Stimulated activated naive CD8-positive, alpha-beta T cell treated with anti-CD3 and anti-CD28 coated beads, Interleukin-15, Interleukin-2, amounts not matched to agents 100 ng/mL and 50 ng/mL, for 24 hours (primary cell): ENCODE results near the gene GNA12.
A peak's percentile ranks its signal among the peaks of the same experiment; 100 is the strongest.

Experiments
- H3K27ac Mint-ChIP-seq: one replicate; pipeline ENCODE4 v1.8.0; 2021; ENCODE audit warnings: mild to moderate bottlenecking, mixed read lengths
- H3K27me3 Mint-ChIP-seq: one replicate; pipeline ENCODE4 v1.8.0; 2021; ENCODE audit warnings: mixed read lengths
- H3K36me3 Mint-ChIP-seq: one replicate; pipeline ENCODE4 v1.8.0; 2021; ENCODE audit warnings: low read depth, mixed read lengths
- H3K4me1 Mint-ChIP-seq: one replicate; pipeline ENCODE4 v1.8.0; 2021; ENCODE audit warnings: low read depth, mixed read lengths
- H3K4me3 Mint-ChIP-seq: one replicate; pipeline ENCODE4 v1.8.0; 2021; ENCODE audit warnings: mild to moderate bottlenecking, mixed read lengths
- H3K9me3 Mint-ChIP-seq: one replicate; pipeline ENCODE4 v1.8.0; 2021; ENCODE audit warnings: mixed read lengths

Gene GNA12

GRCh38 chr7:2819954-2820397, 24.1 kb downstream of the GNA12 start:
- no peak overlapping the region for H3K27ac Mint-ChIP-seq
- H3K4me3 Mint-ChIP-seq, result no peak overlapping the region
- no peaks in the 10 kb centered on the region for H3K27me3 Mint-ChIP-seq
- no peaks in the 10 kb centered on the region for H3K9me3 Mint-ChIP-seq
- H3K4me1 Mint-ChIP-seq, result peaks cover 41% of the 10 kb centered on the region
- no peaks in the 10 kb centered on the region for H3K36me3 Mint-ChIP-seq

GRCh38 chr7:2819161-2819953, 24.8 kb downstream of the GNA12 start:
- Mint-ChIP-seq H3K27ac (no peak overlapping the region), H3K4me3 (no peak overlapping the region), H3K36me3 (no peaks in the 10 kb centered on the region), H3K27me3 (no peaks in the 10 kb centered on the region), H3K9me3 (no peaks in the 10 kb centered on the region), H3K4me1 (peaks cover 37% of the 10 kb centered on the region)

DNA sequence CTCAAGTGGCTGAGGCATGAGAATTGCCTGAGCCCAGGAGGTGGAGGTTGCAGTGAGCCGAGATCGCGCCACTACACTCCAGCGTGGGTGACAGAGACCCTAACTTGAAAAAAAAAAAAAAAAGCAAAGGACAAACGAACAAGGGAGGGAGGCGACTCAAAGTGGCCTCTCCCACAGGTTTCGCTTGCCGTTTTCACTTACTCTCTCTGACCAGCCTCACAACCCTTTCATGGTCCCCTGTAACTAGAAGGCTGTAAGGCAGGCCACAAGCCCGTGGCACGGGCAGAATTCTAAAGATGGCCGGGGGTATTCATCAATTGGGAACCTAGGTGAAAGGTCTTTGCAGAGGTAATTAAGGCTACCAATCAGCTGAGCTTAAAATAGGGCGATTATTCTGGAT, 25.5 kb downstream of the GNA12 start:
- no peak overlapping the region for H3K27ac Mint-ChIP-seq
- H3K36me3 Mint-ChIP-seq, result no peaks in the 10 kb centered on the region
- no peaks in the 10 kb centered on the region for H3K9me3 Mint-ChIP-seq
- H3K4me3 Mint-ChIP-seq, result no peak overlapping the region
- no peaks in the 10 kb centered on the region for H3K27me3 Mint-ChIP-seq
- H3K4me1 Mint-ChIP-seq, result peaks cover 31% of the 10 kb centered on the region

DNA sequence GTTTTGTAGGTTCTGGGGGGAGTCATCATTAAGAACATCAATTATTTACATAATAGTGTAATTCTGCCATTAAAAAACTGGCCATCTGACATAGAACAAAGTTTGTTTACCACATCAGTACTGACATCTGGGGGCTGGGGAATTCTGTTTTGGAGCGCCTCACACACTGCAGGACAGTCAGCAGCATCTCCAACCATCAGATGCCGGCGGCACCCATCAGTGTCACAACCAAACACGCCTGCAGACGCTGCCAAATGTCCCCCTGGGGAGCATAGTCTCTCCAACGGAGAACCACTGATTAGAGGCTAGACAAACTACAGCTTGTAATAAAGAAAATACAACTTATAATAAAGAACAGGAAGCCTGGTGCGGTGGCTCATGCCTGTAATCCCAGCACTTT, 26.0 kb downstream of the GNA12 start:
- Mint-ChIP-seq H3K4me3 (no peak overlapping the region), H3K27me3 (no peaks in the 10 kb centered on the region), H3K36me3 (no peaks in the 10 kb centered on the region), H3K9me3 (no peaks in the 10 kb centered on the region), H3K27ac (no peak overlapping the region), H3K4me1 (peaks cover 31% of the 10 kb centered on the region)

GRCh38 chr7:2817456-2817855, 26.7 kb downstream of the GNA12 start:
- no peaks in the 10 kb centered on the region for H3K27me3 Mint-ChIP-seq
- peaks cover 31% of the 10 kb centered on the region for H3K4me1 Mint-ChIP-seq
- no peaks in the 10 kb centered on the region for H3K36me3 Mint-ChIP-seq
- no peaks in the 10 kb centered on the region for H3K9me3 Mint-ChIP-seq
- no peak overlapping the region for H3K4me3 Mint-ChIP-seq
- no peak overlapping the region for H3K27ac Mint-ChIP-seq

- no peak overlapping the region for H3K27ac Mint-ChIP-seq
Measured at GRCh38 chr7:2815875-2816245, 28.2 kb downstream of the GNA12 start.

GRCh38 chr7:2814946-2815874, 28.9 kb downstream of the GNA12 start:
- H3K27ac Mint-ChIP-seq, result no peak overlapping the region
- peaks cover 14% of the 10 kb centered on the region for H3K4me1 Mint-ChIP-seq
- no peak overlapping the region for H3K4me3 Mint-ChIP-seq
- no peaks in the 10 kb centered on the region for H3K9me3 Mint-ChIP-seq
- H3K27me3 Mint-ChIP-seq, result no peaks in the 10 kb centered on the region
- H3K36me3 Mint-ChIP-seq, result no peaks in the 10 kb centered on the region

More at GRCh38 chr7:2815875-2816245, 28.2 kb downstream of the GNA12 start:
- Mint-ChIP-seq H3K4me1 (peaks cover 17% of the 10 kb centered on the region), H3K36me3 (no peaks in the 10 kb centered on the region), H3K27me3 (no peaks in the 10 kb centered on the region), H3K9me3 (no peaks in the 10 kb centered on the region), H3K4me3 (no peak overlapping the region)

- Mint-ChIP-seq H3K27ac (no peak overlapping the region), H3K4me1 (peaks cover 6% of the 10 kb centered on the region), H3K4me3 (no peak overlapping the region), H3K9me3 (no peaks in the 10 kb centered on the region), H3K27me3 (no peaks in the 10 kb centered on the region), H3K36me3 (no peaks in the 10 kb centered on the region)
Measured at GRCh38 chr7:2814186-2814945, 29.7 kb downstream of the GNA12 start.

DNA sequence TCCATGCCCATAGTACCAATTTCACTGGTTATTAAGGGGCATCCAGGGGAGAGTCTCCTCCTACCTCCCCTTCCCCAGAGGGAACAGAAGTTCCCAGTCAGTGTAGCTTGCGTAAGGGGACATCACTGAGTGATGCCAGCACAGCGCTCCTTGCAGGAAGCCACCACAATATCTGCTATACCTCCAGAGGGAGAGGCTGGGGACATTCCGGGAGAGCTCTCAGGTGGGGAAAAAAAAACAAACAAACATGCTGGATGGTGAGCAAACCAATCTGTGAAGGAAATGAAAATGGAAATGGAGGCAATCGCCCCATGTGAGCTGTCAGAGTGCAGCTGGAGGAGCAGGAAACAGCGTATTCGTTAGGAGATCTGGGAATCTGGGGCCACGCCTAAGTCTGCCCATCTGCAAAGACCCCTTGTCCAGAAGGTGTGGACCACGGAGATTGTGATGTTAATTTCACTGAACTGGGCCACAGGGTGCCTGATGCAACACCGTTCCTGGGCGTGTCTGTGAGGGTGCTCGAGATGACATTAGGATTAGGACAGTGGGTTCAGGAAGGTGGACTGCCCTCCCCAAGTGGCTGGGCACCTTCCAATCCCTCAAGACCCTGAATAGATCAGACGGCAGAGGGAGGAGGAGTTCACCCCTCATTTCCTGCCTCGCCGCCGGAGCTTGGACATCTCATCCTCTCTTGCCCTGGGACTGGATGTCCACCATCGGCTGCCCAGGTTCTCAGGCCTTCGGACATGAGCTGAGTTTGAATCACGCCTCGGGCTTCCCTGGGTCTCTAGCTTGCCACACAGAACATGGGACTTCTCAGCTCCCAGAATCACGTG, 30.5 kb downstream of the GNA12 start:
- peaks cover 8% of the 10 kb centered on the region for H3K4me1 Mint-ChIP-seq
- H3K4me3 Mint-ChIP-seq, result no peak overlapping the region
- H3K27ac Mint-ChIP-seq, result peak overlapping the region; percentile 34
- no peaks in the 10 kb centered on the region for H3K36me3 Mint-ChIP-seq
- no peaks in the 10 kb centered on the region for H3K9me3 Mint-ChIP-seq
- H3K27me3 Mint-ChIP-seq, result no peaks in the 10 kb centered on the region

GRCh38 chr7:2812831-2813230, 31.3 kb downstream of the GNA12 start:
- peaks cover 10% of the 10 kb centered on the region for H3K4me1 Mint-ChIP-seq
- no peaks in the 10 kb centered on the region for H3K36me3 Mint-ChIP-seq
- H3K27me3 Mint-ChIP-seq, result no peaks in the 10 kb centered on the region
- H3K9me3 Mint-ChIP-seq, result no peaks in the 10 kb centered on the region
- no peak overlapping the region for H3K27ac Mint-ChIP-seq
- no peak overlapping the region for H3K4me3 Mint-ChIP-seq

DNA sequence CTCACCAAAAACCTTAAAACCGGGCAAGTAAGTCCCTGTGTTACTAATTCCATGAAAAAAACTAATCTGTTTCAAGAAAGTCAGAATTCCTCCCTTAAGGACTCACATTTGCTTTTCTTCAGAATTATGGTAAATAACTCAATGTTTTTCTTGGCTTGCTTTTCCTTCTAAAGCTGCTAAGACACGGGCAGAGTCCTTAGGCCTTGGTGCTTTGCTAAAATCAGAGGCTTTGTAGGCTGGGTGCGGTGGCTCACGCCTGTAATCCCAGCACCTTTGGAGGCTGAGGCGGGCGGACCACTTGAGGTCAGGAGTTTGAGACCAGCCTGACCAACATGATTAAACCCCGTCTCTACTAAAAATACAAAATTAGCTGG, 32.0 kb downstream of the GNA12 start:
- Mint-ChIP-seq H3K27ac (no peak overlapping the region), H3K4me3 (no peak overlapping the region), H3K27me3 (no peaks in the 10 kb centered on the region), H3K4me1 (peaks cover 10% of the 10 kb centered on the region), H3K36me3 (no peaks in the 10 kb centered on the region), H3K9me3 (no peaks in the 10 kb centered on the region)

GRCh38 chr7:2811476-2812113, 32.5 kb downstream of the GNA12 start:
- Mint-ChIP-seq H3K4me1 (peaks cover 10% of the 10 kb centered on the region), H3K36me3 (no peaks in the 10 kb centered on the region), H3K27ac (no peak overlapping the region), H3K27me3 (no peaks in the 10 kb centered on the region), H3K9me3 (no peaks in the 10 kb centered on the region), H3K4me3 (no peak overlapping the region)

DNA sequence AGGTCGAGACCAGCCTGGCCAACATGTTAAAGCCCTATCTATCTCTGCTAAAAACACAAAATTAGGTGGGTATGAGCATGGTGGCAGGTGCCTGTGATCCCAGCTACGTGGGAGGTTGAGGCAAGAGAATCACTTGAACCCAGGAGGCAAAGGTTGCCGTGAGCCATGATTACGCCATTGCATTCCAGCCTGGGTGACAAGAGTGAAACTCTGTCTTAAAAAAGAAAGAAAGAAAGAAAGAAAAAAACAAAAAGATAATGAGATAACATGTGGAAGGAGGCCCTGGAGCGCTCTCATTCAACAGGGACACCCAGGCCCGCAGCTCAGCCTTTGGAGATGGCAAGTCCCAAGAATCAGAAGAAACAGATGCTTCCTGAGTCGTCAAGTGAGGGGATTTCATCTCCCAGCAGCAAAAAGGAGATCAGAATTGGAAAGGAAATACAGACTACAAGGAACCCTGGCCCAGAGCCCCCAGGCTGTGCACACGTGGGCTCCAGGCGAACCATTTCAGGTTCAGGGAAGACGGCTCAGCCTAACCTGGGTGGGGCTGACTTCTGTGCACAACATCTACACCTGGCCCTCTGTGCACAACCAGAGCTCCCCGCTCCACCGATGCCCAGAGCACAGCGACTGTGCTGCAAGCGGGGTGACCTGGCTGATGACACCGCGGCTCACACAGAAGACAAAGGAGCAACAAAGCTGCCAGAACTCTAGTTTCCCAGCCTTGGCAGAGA, 33.3 kb downstream of the GNA12 start:
- H3K4me3 Mint-ChIP-seq, result no peak overlapping the region
- no peak overlapping the region for H3K27ac Mint-ChIP-seq
- H3K36me3 Mint-ChIP-seq, result no peaks in the 10 kb centered on the region
- H3K4me1 Mint-ChIP-seq, result peaks cover 10% of the 10 kb centered on the region
- no peaks in the 10 kb centered on the region for H3K27me3 Mint-ChIP-seq
- H3K9me3 Mint-ChIP-seq, result no peaks in the 10 kb centered on the region
